Neuronal stem cell (in vitro differentiated cells): ENCODE results near the gene SLCO3A1.

Source experiments
- DNase-seq: peaks from one replicate; pipeline ENCODE4 v3.0.0-alpha.2; 2013; ENCODE audit warnings: low spot score
- H2AFZ ChIP-seq: one replicate; pipeline ENCODE4 v1.6.1; 2013; ENCODE audit warnings: mild to moderate bottlenecking, low read length, inconsistent platforms
- H2AK5ac ChIP-seq: 2 replicates; pipeline ENCODE4 v1.6.1; 2013; ENCODE audit warnings: low read depth, mild to moderate bottlenecking, inconsistent platforms, low read length, moderate library complexity, mixed read lengths
- H2BK120ac ChIP-seq: 2 replicates; pipeline ENCODE4 v1.6.1; 2013; ENCODE audit warnings: low read depth, mild to moderate bottlenecking, inconsistent platforms, low read length, moderate library complexity, mixed read lengths
- H2BK12ac ChIP-seq: one replicate; pipeline ENCODE4 v1.6.1; 2013; ENCODE audit warnings: low read length, inconsistent platforms
- H2BK15ac ChIP-seq: 2 replicates; pipeline ENCODE4 v1.6.1; 2013; ENCODE audit warnings: mild to moderate bottlenecking, low read length, inconsistent platforms, mixed read lengths
- H2BK5ac ChIP-seq: one replicate; pipeline ENCODE4 v1.6.1; 2013; ENCODE audit warnings: inconsistent platforms, mild to moderate bottlenecking, low read length, moderate library complexity
- H3K14ac ChIP-seq: one replicate; pipeline ENCODE4 v1.6.1; 2013; ENCODE audit warnings: low read length, inconsistent platforms
- H3K18ac ChIP-seq: 2 replicates; pipeline ENCODE4 v1.6.1; 2013; ENCODE audit warnings: low read length, inconsistent platforms
- H3K23ac ChIP-seq: 2 replicates; pipeline ENCODE4 v1.6.1; 2013; ENCODE audit warnings: low read depth, mild to moderate bottlenecking, mixed read lengths, low read length, inconsistent platforms; ENCODE audit not compliant: poor library complexity
- H3K27ac ChIP-seq: replicated peaks from 3 replicates; pipeline ENCODE4 v1.5.1; 2013; ENCODE audit warnings: low read length, inconsistent platforms
- H3K27me3 ChIP-seq, 3 experiments: 2 replicates each; pipeline ENCODE4 v1.6.1; 2013; ENCODE audit warnings: low read length in 3 of 3, mild to moderate bottlenecking in 2 of 3, inconsistent platforms in 1 of 3, low read depth in 1 of 3, mixed read lengths in 1 of 3, moderate library complexity in 1 of 3; ENCODE audit not compliant: control insufficient read depth in 3 of 3, insufficient read depth in 3 of 3
- H3K36me3 ChIP-seq, 2 donors: replicated peaks in 1 of 2; 2 replicates each; pipeline ENCODE4 v1.6.1; 2013; ENCODE audit warnings: low read length in 2 of 2; ENCODE audit not compliant: control insufficient read depth in 2 of 2, insufficient read depth in 2 of 2
- H3K4ac ChIP-seq: 2 replicates; pipeline ENCODE4 v1.6.1; 2013; ENCODE audit warnings: inconsistent platforms, mild to moderate bottlenecking, low read length, moderate library complexity
- H3K4me1 ChIP-seq, 2 donors: 1 replicate in 1 of 2; 2 replicates in 1 of 2; pipeline ENCODE4 v1.6.1; 2013; ENCODE audit warnings: low read length in 2 of 2, low read depth in 1 of 2; ENCODE audit not compliant: control insufficient read depth in 2 of 2, insufficient read depth in 1 of 2
- H3K4me2 ChIP-seq: one replicate; pipeline ENCODE4 v1.6.1; 2013; ENCODE audit warnings: mild to moderate bottlenecking, low read length, inconsistent platforms; ENCODE audit not compliant: insufficient read depth, poor library complexity, severe bottlenecking
- H3K4me3 ChIP-seq, 2 donors: 2 replicates each; pipeline ENCODE4 v1.5.1; 2013; ENCODE audit warnings: low read length in 2 of 2, mild to moderate bottlenecking in 2 of 2, inconsistent platforms in 1 of 2, moderate library complexity in 1 of 2
- H3K79me1 ChIP-seq: one replicate; pipeline ENCODE4 v1.6.1; 2013; ENCODE audit warnings: low read depth, mild to moderate bottlenecking, inconsistent platforms, low read length, moderate library complexity
- H3K9ac ChIP-seq: one replicate; pipeline ENCODE4 v1.6.1; 2013; ENCODE audit warnings: mild to moderate bottlenecking, low read depth, low read length, inconsistent platforms; ENCODE audit not compliant: poor library complexity
- H3K9me3 ChIP-seq, 2 donors: replicated peaks in 1 of 2; 2 replicates each; pipeline versions ENCODE3 to v1.6.1; 2013; ENCODE audit warnings: low read length in 2 of 2, mild to moderate bottlenecking in 2 of 2, inconsistent platforms in 1 of 2, low read depth in 1 of 2, mixed read lengths in 1 of 2, moderate library complexity in 1 of 2; ENCODE audit not compliant: control insufficient read depth in 2 of 2, insufficient read depth in 1 of 2
- H4K8ac ChIP-seq: one replicate; pipeline ENCODE4 v1.6.1; 2013; ENCODE audit warnings: low read depth, mild to moderate bottlenecking, inconsistent platforms, low read length, moderate library complexity
- H4K91ac ChIP-seq: one replicate; pipeline ENCODE4 v1.6.1; 2013; ENCODE audit warnings: low read length, low read depth, mild to moderate bottlenecking, inconsistent platforms; ENCODE audit not compliant: poor library complexity
- WGBS, 2 donors: extraction: QIAGEN DNeasy Blood & Tissue Kit; methylation state at CpG; one replicate each; pipeline ENCODE4 v1.1.7; 2013; ENCODE audit warnings: missing lambda C conversion rate in 2 of 2, mixed read lengths in 1 of 2; ENCODE audit not compliant: insufficient read length in 2 of 2, insufficient replicate concordance in 1 of 2; ENCODE audit errors: extremely low coverage in 2 of 2; 5-methylcytosine and 5-hydroxymethylcytosine counted together

The SLCO3A1 gene

DNA sequence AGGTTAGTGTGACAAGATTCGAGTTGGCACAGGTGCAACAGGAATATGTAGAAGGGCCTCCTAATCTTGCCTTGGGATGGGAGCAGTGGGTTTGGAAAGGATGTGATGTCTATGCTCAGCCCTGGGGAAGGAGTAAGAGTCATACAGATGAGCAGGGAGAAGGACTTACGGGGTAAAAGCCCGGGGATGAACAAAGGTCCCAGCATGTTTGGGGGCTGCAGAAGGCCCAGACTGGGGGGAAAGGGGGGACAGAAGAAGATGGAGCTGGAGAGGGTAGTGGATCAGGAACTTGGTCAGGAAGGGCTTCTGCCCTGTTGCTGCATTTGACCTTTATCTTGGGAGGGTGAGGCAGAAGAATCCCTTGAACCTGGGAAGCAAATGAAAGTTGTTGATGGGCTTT lies 300.1 kb downstream of the SLCO3A1 start:
- no peak overlapping the region for H3K27ac ChIP-seq
- no peaks in the 10 kb centered on the region for H3K79me1 ChIP-seq
- no peak overlapping the region for H2BK120ac ChIP-seq
- H2AK5ac ChIP-seq, result no peak overlapping the region
- peaks cover 0 to 2% of the 10 kb centered on the region in 2 donors for H3K36me3 ChIP-seq
- no peak overlapping the region for H3K4me3 ChIP-seq
- peaks cover 0 to 5% of the 10 kb centered on the region in 2 donors for H3K4me1 ChIP-seq
- H3K9ac ChIP-seq, result no peak overlapping the region
- WGBS, 2 donors, result no CpG with 5 or more reads among the region's 3 CpGs
- no peak overlapping the region for H3K18ac ChIP-seq
- no peak overlapping the region for H4K91ac ChIP-seq
- no peak overlapping the region for H4K8ac ChIP-seq
- H3K27me3 ChIP-seq, result no peaks in the 10 kb centered on the region
- no peak overlapping the region for H2BK5ac ChIP-seq
- no peak overlapping the region for H2BK12ac ChIP-seq
- no peak overlapping the region for H3K4ac ChIP-seq
- no peak overlapping the region for H3K23ac ChIP-seq
- no peak overlapping the region for H2AFZ ChIP-seq
- H2BK15ac ChIP-seq, result no peak overlapping the region
- H3K9me3 ChIP-seq, result no peaks in the 10 kb centered on the region
- H3K14ac ChIP-seq, result no peak overlapping the region
- H3K4me2 ChIP-seq, result no peak overlapping the region
- no peak for DNase-seq

DNA sequence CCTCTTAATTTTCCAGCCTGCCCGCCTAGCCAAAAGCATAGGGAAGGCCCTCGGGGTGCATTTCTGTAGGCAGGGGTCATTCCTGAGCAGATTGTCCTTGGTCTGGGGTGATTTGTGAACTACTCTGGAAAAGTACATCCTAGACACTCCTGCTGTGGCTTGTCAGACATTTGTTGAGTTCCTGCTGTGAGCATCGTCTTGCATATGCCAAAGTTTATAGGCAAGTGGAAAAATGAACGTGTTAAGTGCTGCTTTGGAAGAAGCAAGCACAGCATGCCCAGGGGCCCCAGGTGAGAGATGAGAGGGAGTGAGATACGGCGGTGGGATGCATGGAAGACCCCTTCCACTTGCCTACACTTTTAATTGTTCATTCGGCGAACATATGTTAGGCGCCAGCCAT lies 302.4 kb downstream of the SLCO3A1 start:
- Histone ChIP-seq H4K8ac (no peak overlapping the region), H2AK5ac (no peak overlapping the region)
- WGBS, 2 donors, result no CpG with 5 or more reads among the region's 9 CpGs

DNA sequence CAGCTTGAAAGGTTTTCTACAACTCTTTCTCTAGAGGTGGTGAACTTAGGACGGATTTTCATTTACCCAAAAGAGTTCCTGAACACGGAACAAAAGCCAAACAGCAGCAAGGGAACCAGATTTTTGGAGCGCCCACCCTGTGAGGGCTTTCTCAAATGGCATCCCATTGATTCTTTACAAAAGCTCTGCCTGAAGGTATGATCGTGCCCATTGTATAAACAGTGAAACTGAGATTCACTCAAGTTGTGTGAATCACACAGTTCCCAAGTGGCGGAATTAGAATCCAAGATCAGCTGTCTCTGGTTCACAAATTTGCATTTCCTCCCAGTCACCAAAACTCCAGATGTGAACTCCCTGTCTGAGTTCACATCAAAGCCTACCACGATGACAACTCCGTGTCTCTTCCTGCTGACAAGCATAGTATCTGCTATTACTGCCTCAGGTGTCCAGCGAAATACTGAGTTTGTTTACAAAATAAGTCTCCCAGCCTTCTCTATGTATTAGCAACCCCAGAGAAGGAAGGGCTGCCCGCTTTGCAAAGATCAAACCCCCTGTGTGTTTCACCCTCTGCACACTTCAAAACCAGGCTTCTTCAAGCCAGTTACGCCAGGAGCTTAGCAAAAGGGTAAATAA lies 304.3 kb downstream of the SLCO3A1 start:
- Histone ChIP-seq H3K4me3 (no peak overlapping the region), H3K27ac (no peak overlapping the region), H3K14ac (no peak overlapping the region), H4K8ac (no peak overlapping the region), H2BK5ac (no peak overlapping the region), H2BK12ac (no peak overlapping the region), H2BK15ac (no peak overlapping the region), H3K23ac (no peak overlapping the region), H3K4ac (no peak overlapping the region), H3K4me2 (no peak overlapping the region), H3K18ac (no peak overlapping the region), H3K9ac (no peak overlapping the region), H3K27me3 (no peaks in the 10 kb centered on the region), H2BK120ac (no peak overlapping the region), H4K91ac (no peak overlapping the region), H2AK5ac (no peak overlapping the region), H3K4me1 (peaks cover 20 to 22% of the 10 kb centered on the region in 2 donors), H3K79me1 (no peaks in the 10 kb centered on the region), H2AFZ (no peak overlapping the region), H3K36me3 (no peaks in the 10 kb centered on the region), H3K9me3 (no peaks in the 10 kb centered on the region)
- no CpG with 5 or more reads among the region's 10 CpGs for WGBS, 2 donors
- DNase-seq, result no peak

More for the DNA sequence above, 302.4 kb downstream of the SLCO3A1 start:
- Histone ChIP-seq H3K18ac (no peak overlapping the region), H2BK12ac (no peak overlapping the region), H3K23ac (no peak overlapping the region), H3K27ac (no peak overlapping the region), H2AFZ (no peak overlapping the region), H2BK15ac (no peak overlapping the region), H2BK120ac (no peak overlapping the region), H3K4me1 (peaks cover 16 to 19% of the 10 kb centered on the region in 2 donors), H3K4me2 (no peak overlapping the region), H3K9ac (no peak overlapping the region), H3K9me3 (no peaks in the 10 kb centered on the region), H3K27me3 (no peaks in the 10 kb centered on the region), H3K36me3 (no peaks in the 10 kb centered on the region), H3K4me3 (no peak overlapping the region), H3K14ac (no peak overlapping the region), H3K79me1 (no peaks in the 10 kb centered on the region), H3K4ac (no peak overlapping the region), H2BK5ac (no peak overlapping the region), H4K91ac (no peak overlapping the region)
- DNase-seq, result no peak

DNA sequence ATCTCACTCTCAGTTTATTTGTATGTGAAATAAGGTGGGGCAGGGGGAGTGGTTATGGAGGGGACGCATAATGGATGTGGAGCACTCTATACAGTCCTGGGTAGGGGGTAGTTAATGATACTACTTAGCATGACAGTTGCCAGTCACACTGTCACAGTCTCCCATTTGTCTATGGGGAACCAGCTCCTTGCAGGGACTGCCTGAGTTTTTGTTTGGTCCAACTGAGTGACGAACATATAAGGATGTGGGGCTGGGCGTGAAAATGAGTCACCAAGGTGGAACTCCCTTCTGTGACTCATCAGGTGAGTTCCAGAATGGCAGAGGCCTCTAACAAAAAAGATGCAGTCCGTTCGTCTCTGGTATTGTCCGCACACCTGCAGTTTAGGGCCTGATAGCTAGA lies 304.9 kb downstream of the SLCO3A1 start:
- H2BK15ac ChIP-seq, result no peak overlapping the region
- H2BK12ac ChIP-seq, result no peak overlapping the region
- H3K4me3 ChIP-seq, result no peak overlapping the region
- no peak overlapping the region for H2BK120ac ChIP-seq
- H3K9me3 ChIP-seq, result no peaks in the 10 kb centered on the region
- H4K8ac ChIP-seq, result no peak overlapping the region
- no peak overlapping the region for H3K4me2 ChIP-seq
- H3K4ac ChIP-seq, result no peak overlapping the region
- no peak overlapping the region for H2AFZ ChIP-seq
- DNase-seq, result no peak
- no peak overlapping the region for H3K14ac ChIP-seq
- H3K36me3 ChIP-seq, result no peaks in the 10 kb centered on the region
- H3K18ac ChIP-seq, result no peak overlapping the region
- no peak overlapping the region for H4K91ac ChIP-seq
- H3K23ac ChIP-seq, result no peak overlapping the region
- no peak overlapping the region for H3K9ac ChIP-seq
- no peak overlapping the region for H3K27ac ChIP-seq
- no CpG with 5 or more reads among the region's 6 CpGs for WGBS, 2 donors
- no peaks in the 10 kb centered on the region for H3K27me3 ChIP-seq
- no peaks in the 10 kb centered on the region for H3K79me1 ChIP-seq
- no peak overlapping the region for H2AK5ac ChIP-seq
- no peak overlapping the region for H2BK5ac ChIP-seq
- H3K4me1 ChIP-seq, result peaks cover 20 to 24% of the 10 kb centered on the region in 2 donors
